ENCODE measurements around the gene THAP3.
"Not testable (repeated sequence)": the region's sequence is repeated elsewhere in the genome, so short reads cannot be mapped to it uniquely, and the experiment has no call there.

Gene THAP3

GRCh38 chr1:6652986-6653385 lies 28.3 kb downstream of the THAP3 start:
- no peak overlapping the region for H3K4me3 ChIP-seq (replicated peaks in 1 of 2; ENCODE audit: low read depth in 2 of 2, low read length in 2 of 2)
- no peak for TF ChIP-seq CTCF (IDR thresholded peaks at IDR 0.05; ENCODE audit: low read depth, low read length)
- no peak for DNase-seq (ENCODE audit: low read depth in 2 of 2)

GRCh38 chr1:6653436-6654290 lies 29.0 kb downstream of the THAP3 start:
- H3K4me3 ChIP-seq (replicated peaks in 1 of 2; ENCODE audit: low read depth in 2 of 2, low read length in 2 of 2), result no peak overlapping the region
- TF ChIP-seq CTCF (IDR thresholded peaks at IDR 0.05; ENCODE audit: low read depth, low read length), result no peak
- DNase-seq (ENCODE audit: low read depth in 2 of 2), result no peak

- DNase-seq (ENCODE audit: low read depth in 2 of 2), result no peak
- no peak for TF ChIP-seq CTCF (IDR thresholded peaks at IDR 0.05; ENCODE audit: low read depth, low read length)
- no peak overlapping the region for H3K4me3 ChIP-seq (replicated peaks in 1 of 2; ENCODE audit: low read depth in 2 of 2, low read length in 2 of 2)
Measured at GRCh38 chr1:6657138-6657537, 32.5 kb downstream of the THAP3 start.

- no peak for DNase-seq (ENCODE audit: low read depth in 2 of 2)
- H3K4me3 ChIP-seq (replicated peaks in 1 of 2; ENCODE audit: low read depth in 2 of 2, low read length in 2 of 2), result no peak overlapping the region
- no peak for TF ChIP-seq CTCF (IDR thresholded peaks at IDR 0.05; ENCODE audit: low read depth, low read length)
Measured at GRCh38 chr1:6658359-6659060, 33.8 kb downstream of the THAP3 start.

GRCh38 chr1:6660415-6661049 lies 35.9 kb downstream of the THAP3 start:
- H3K4me3 ChIP-seq (replicated peaks in 1 of 2; ENCODE audit: low read depth in 2 of 2, low read length in 2 of 2), result no peak overlapping the region
- DNase-seq (ENCODE audit: low read depth in 2 of 2), result no peak
- no peak for TF ChIP-seq CTCF (IDR thresholded peaks at IDR 0.05; ENCODE audit: low read depth, low read length)

GRCh38 chr1:6662468-6662867 lies 37.8 kb downstream of the THAP3 start:
- not testable (repeated sequence) for H3K4me3 ChIP-seq (replicated peaks in 1 of 2; ENCODE audit: low read depth in 2 of 2, low read length in 2 of 2); DNase-seq (ENCODE audit: low read depth in 2 of 2)

GRCh38 chr1:6666696-6667095 lies 42.0 kb downstream of the THAP3 start:
- no peak overlapping the region for H3K4me3 ChIP-seq (replicated peaks in 1 of 2; ENCODE audit: low read depth in 2 of 2, low read length in 2 of 2)
- DNase-seq (ENCODE audit: low read depth in 2 of 2), result no peak
- no peak for TF ChIP-seq CTCF (IDR thresholded peaks at IDR 0.05; ENCODE audit: low read depth, low read length)
